K562 (cell line): ENCODE data around the gene VIM. TPM values are rescaled to one million over a fixed set of nuclear protein-coding genes. Genes with fewer than 3 reads are reported as not detected.

Experiments
- ARID1B ChIP-seq: fragments of 450-650 bp; IDR thresholded peaks from 2 replicates; pipeline ENCODE4 v1.6.1; 2016; ENCODE audit warnings: antibody characterized with exemption, mild to moderate bottlenecking, inconsistent platforms
- CREB5 ChIP-seq: fragments of 250-450 bp; sonication (Bioruptor Pico); IDR thresholded peaks from 2 replicates; pipeline ENCODE4 v1.5.0; 2020; ENCODE audit warnings: mild to moderate bottlenecking
- ETV6 ChIP-seq, 3 experiments: fragments of 150-350 bp in 1 of 3; sonication (generic) in 1 of 3; formaldehyde crosslinking in 1 of 3; IDR thresholded peaks; 2 replicates each; pipeline versions ENCODE4 v1.6.1 to v1.8.0; 2014 to 2022; ENCODE audit warnings: borderline replicate concordance in 2 of 3, low read depth in 2 of 3, antibody characterized with exemption in 1 of 3, low read length in 1 of 3, mild to moderate bottlenecking in 1 of 3, missing genetic modification reagents in 1 of 3
- HSF4 ChIP-seq: fragments of 250-450 bp; sonication (Bioruptor Pico); IDR thresholded peaks from 2 replicates; pipeline ENCODE4 v2.1.2; 2022; ENCODE audit warnings: mild to moderate bottlenecking, moderate library complexity, borderline replicate concordance
- IFI16 ChIP-seq: fragments of 250-450 bp; sonication (Bioruptor Pico); IDR thresholded peaks from 2 replicates; pipeline ENCODE4 v2.1.2; 2022; ENCODE audit warnings: mild to moderate bottlenecking, inconsistent platforms
- IRF2 ChIP-seq: sonication (generic); formaldehyde crosslinking; IDR thresholded peaks from 2 replicates; pipeline ENCODE4 v1.8.1; 2022; ENCODE audit warnings: mild to moderate bottlenecking, missing genetic modification reagents
- KDM1A ChIP-seq, 2 experiments: fragments of 450-650 bp; IDR thresholded peaks; 2 replicates each; pipeline ENCODE4 v1.6.1; 2016; ENCODE audit warnings: mild to moderate bottlenecking in 2 of 2
- KDM2B ChIP-seq: fragments of 250-450 bp; sonication (Bioruptor Pico); IDR thresholded peaks from 2 replicates; pipeline ENCODE4 v1.8.0; 2021; ENCODE audit warnings: mild to moderate bottlenecking, moderate library complexity
- LEF1 ChIP-seq: fragments of 450-650 bp; IDR thresholded peaks from 2 replicates; pipeline ENCODE4 v1.6.1; 2016; ENCODE audit warnings: mild to moderate bottlenecking
- MAFK ChIP-seq: IDR thresholded peaks from 2 replicates; pipeline ENCODE4 v1.6.1; 2011; ENCODE audit warnings: low read length, improper control_type of control experiment
- MEF2A ChIP-seq: IDR thresholded peaks from 2 replicates; pipeline ENCODE4 v1.6.1; 2011; ENCODE audit warnings: low read depth, mild to moderate bottlenecking, low read length, moderate library complexity; ENCODE audit not compliant: control insufficient read depth
- MTA2 ChIP-seq: fragments of 450-650 bp; IDR thresholded peaks from 2 replicates; pipeline ENCODE4 v1.6.1; 2016; ENCODE audit warnings: low read depth
- NR2F6 ChIP-seq: fragments of 450-650 bp; formaldehyde crosslinking; IDR thresholded peaks from 2 replicates; pipeline ENCODE4 v1.4.0; 2020; ENCODE audit warnings: mild to moderate bottlenecking
- POLR2A ChIP-seq: fragments of 450-650 bp; conservative IDR thresholded peaks from 2 replicates; pipeline ENCODE4 v1.6.1; 2016
- PYGO2 ChIP-seq: fragments of 450-650 bp; IDR thresholded peaks from 2 replicates; pipeline ENCODE4 v1.6.1; 2016; ENCODE audit warnings: mild to moderate bottlenecking, missing genetic modification characterization, moderate library complexity, missing compliant biosample characterization
- RBM17 ChIP-seq: fragments of 200-400 bp; formaldehyde crosslinking; IDR thresholded peaks from 2 replicates; pipeline ENCODE4 v1.6.1; 2017; ENCODE audit warnings: low read depth, mild to moderate bottlenecking, low read length, borderline replicate concordance
- SMAD2 ChIP-seq: fragments of 150-350 bp; IDR thresholded peaks from 2 replicates; pipeline ENCODE4 v1.6.1; 2014; ENCODE audit warnings: low read depth, mild to moderate bottlenecking, low read length
- SMAD4 ChIP-seq: fragments of 250-450 bp; sonication (Bioruptor Pico); conservative IDR thresholded peaks from 2 replicates; pipeline ENCODE4 v1.8.0; 2021; ENCODE audit warnings: inconsistent platforms, mild to moderate bottlenecking, moderate library complexity
- THRAP3 ChIP-seq: fragments of 450-650 bp; IDR thresholded peaks from 2 replicates; pipeline ENCODE4 v1.6.1; 2016; ENCODE audit warnings: mild to moderate bottlenecking, inconsistent platforms, borderline replicate concordance
- ZC3H4 ChIP-seq: sonication (generic); formaldehyde crosslinking; IDR thresholded peaks from 2 replicates; pipeline ENCODE4 v1.9.0; 2021; ENCODE audit warnings: missing genetic modification reagents, borderline replicate concordance
- ZFP1 ChIP-seq: fragments of 450-650 bp; formaldehyde crosslinking; IDR thresholded peaks from 2 replicates; pipeline ENCODE4 v1.4.0; 2020; ENCODE audit warnings: mild to moderate bottlenecking, mixed read lengths
- ZFX ChIP-seq: sonication (generic); formaldehyde crosslinking; IDR thresholded peaks from 2 replicates; pipeline ENCODE4 v1.8.0; 2022; ENCODE audit warnings: mild to moderate bottlenecking, missing genetic modification reagents, moderate library complexity
- ZKSCAN8 ChIP-seq: fragments of 200-800 bp; sonication (Bioruptor generic); IDR thresholded peaks from 2 replicates; pipeline ENCODE4 v1.6.1; 2016; ENCODE audit warnings: missing genetic modification characterization, missing compliant biosample characterization
- ZNF668 ChIP-seq: fragments of 250-450 bp; sonication (Bioruptor Pico); IDR thresholded peaks from 2 replicates; pipeline ENCODE4 v1.8.0; 2022; ENCODE audit warnings: mild to moderate bottlenecking, inconsistent platforms
- polyA plus RNA-seq, 8 experiments: library from polyadenylated mRNA; depleted of rRNA in 4 of 8; stranded (reverse) in 5 of 8; unstranded in 3 of 8; fragments of >200 nt; fragmentation: Nextera tagmentation in 2 of 8; fragmentation: Illumina TruSeq in 1 of 8; extraction: Ambion mirVana in 2 of 8; extraction: Trizol in 1 of 8; gene quantifications; 2 replicates each; pipeline versions ENCODE4 v1.2.1 to v1.2.3, GENCODE V29; 2011 to 2014; ENCODE audit warnings: inconsistent platforms in 1 of 8, missing spikeins in 1 of 8
- total RNA-seq, 7 experiments: library from RNA; depleted of rRNA in 6 of 7; stranded (reverse); fragments of >200 nt in 6 of 7; fragmentation: Illumina TruSeq in 2 of 7; extraction: Trizol in 2 of 7; gene quantifications; 2 replicates each; pipeline versions ENCODE4 v1.2.1 to v1.2.3, GENCODE V29; 2011 to 2021; ENCODE audit warnings: low replicate concordance in 1 of 7
- TF ChIP-seq, protein P1 (sequence below): fragments of 450-650 bp; formaldehyde crosslinking; IDR thresholded peaks from 2 replicates; pipeline ENCODE4 v1.4.0; 2020; ENCODE audit warnings: mild to moderate bottlenecking, moderate library complexity

VIM gene
- total and polyA plus RNA-seq, 9 of the 15 experiments (the other 6 are each of a cell fraction or from before 2014, with no cell fraction given), result 86.0 to 621 (median 383) TPM

DNA sequence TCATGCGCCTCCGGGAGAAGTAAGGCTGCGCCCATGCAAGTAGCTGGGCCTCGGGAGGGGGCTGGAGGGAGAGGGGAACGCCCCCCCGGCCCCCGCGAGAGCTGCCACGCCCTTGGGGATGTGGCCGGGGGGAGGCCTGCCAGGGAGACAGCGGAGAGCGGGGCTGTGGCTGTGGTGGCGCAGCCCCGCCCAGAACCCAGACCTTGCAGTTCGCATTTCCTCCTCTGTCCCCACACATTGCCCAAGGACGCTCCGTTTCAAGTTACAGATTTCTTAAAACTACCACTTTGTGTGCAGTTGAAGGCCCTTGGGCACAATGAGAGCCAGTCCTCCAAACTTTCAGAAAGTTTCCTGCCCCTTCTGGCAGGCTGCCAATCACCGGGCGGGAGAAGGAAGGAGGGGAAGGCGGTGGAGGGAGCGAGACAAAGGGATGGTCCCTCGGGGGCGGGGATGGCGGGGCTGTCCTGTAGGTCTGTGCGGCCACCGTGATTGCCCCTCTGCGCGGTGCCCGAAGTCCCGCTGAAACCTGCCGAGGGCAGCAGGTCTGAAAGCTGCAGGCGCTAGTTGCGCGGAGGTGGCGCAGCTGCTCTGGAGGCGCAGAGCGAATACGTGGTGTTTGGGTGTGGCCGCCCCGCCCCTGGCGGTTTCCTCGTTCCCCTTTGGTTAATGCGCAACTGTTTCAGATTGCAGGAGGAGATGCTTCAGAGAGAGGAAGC, 2.1 kb downstream of the VIM start (continued):
- TF ChIP-seq ZFP1, result 0 out of 2 replicates have a peak, but pooled peaks have one; percentile 34
- TF ChIP-seq SMAD2, result no peak
- TF ChIP-seq THRAP3, result no peak
- TF ChIP-seq KDM2B, result no peak
- no peak for TF ChIP-seq NR2F6 (CRISPR knock-in tag)
- no peak for TF ChIP-seq RBM17
- TF ChIP-seq IFI16 (CRISPR knock-in tag), result no peak
- TF ChIP-seq POLR2A, result peak; percentile 84
- TF ChIP-seq MAFK, result no peak
- no peak for TF ChIP-seq ETV6 (IDR thresholded peaks at IDR 0.05; ENCODE audit: borderline replicate concordance in 1 of 2, low read depth in 2 of 2, low read length in 1 of 2)
- no peak for TF ChIP-seq ETV6 (CRISPR knock-in tag; IDR thresholded peaks at IDR 0.05; ENCODE audit: borderline replicate concordance)
- peak; percentile 39; the same call in 1 of the 2 replicates for TF ChIP-seq ZFX (CRISPR knock-in tag)
- no peak; the same call in 1 of the 2 replicates for TF ChIP-seq SMAD4
- TF ChIP-seq MEF2A, result no peak
- peak; percentile 90; the same call in 1 of the 2 replicates for TF ChIP-seq ZC3H4 (CRISPR knock-in tag)
- no peak for TF ChIP-seq HSF4 (CRISPR knock-in tag)
- no peak; the same call in 1 of the 2 replicates for TF ChIP-seq ZKSCAN8 (CRISPR knock-in tag)
- no peak for TF ChIP-seq MTA2
- no peak for TF ChIP-seq ZNF668
- no peak for TF ChIP-seq CREB5 (CRISPR knock-in tag)
- no peak for TF ChIP-seq PYGO2
- TF ChIP-seq LEF1, result no peak
- TF ChIP-seq, protein P1, sequence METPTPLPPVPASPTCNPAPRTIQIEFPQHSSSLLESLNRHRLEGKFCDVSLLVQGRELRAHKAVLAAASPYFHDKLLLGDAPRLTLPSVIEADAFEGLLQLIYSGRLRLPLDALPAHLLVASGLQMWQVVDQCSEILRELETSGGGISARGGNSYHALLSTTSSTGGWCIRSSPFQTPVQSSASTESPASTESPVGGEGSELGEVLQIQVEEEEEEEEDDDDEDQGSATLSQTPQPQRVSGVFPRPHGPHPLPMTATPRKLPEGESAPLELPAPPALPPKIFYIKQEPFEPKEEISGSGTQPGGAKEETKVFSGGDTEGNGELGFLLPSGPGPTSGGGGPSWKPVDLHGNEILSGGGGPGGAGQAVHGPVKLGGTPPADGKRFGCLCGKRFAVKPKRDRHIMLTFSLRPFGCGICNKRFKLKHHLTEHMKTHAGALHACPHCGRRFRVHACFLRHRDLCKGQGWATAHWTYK (CRISPR knock-in tag), result peak; percentile 55; the same call in 1 of the 2 replicates
- peak; percentile 31; the same call in 1 of the 2 replicates for TF ChIP-seq ARID1B
- no peak for TF ChIP-seq IRF2 (CRISPR knock-in tag)
- no peak; a peak in 1 of 4 replicates for TF ChIP-seq KDM1A (IDR thresholded peaks at IDR 0.05)
